NOMO-1 treated with DMSO at 0.1 percent for 48 hours (cell line): ENCODE measurements around the gene RPL29.

Experiments
- DNase-seq: peaks from one replicate; lab custom pipeline; 2025; ENCODE audit not compliant: unreplicated experiment; lab: John Stamatoyannopoulos, UW

The RPL29 gene

DNA sequence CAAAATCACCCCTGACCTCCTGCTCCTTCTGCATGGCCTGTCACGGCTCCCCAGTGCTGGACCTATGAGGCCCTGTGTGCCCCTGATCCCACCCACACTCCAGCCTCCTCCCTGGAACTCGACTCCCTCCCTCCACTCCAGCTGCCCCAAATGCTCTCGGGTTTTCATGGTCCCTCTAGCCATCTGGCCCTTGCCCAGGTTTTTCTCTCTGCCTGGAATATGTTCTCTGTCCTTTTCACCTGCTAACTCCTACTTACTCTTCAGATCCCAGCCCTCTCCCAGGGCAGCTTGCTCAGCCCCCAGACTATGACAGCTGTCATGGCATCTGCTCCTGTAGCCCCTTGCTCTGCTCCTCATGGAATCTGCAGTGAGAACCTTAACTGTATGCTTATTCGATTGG, 30.3 kb upstream of the RPL29 start:
- no peak for DNase-seq

DNA sequence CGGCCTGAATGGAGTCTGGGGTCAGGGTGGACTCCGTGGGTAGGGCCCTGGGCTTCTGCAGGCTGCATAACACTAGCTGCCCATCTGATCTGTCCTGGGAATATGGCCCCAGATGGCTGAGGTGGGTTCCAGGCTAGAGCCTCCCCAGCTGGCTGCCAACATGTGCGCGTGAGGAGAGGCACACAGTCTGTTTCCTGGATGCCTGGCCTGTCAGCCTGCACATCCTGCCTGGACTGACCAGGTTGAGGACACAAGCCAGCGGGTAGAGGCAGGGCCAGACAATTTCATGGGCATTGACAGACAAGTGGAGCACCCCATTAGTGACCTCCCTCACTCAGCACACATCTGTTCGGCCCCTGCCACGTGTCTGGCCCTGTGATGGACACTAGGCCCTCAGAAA, 29.8 kb upstream of the RPL29 start:
- DNase-seq = no peak

- no peak for DNase-seq
Observed at GRCh38 chr3:52024765-52025452, 29.2 kb upstream of the RPL29 start.

DNA sequence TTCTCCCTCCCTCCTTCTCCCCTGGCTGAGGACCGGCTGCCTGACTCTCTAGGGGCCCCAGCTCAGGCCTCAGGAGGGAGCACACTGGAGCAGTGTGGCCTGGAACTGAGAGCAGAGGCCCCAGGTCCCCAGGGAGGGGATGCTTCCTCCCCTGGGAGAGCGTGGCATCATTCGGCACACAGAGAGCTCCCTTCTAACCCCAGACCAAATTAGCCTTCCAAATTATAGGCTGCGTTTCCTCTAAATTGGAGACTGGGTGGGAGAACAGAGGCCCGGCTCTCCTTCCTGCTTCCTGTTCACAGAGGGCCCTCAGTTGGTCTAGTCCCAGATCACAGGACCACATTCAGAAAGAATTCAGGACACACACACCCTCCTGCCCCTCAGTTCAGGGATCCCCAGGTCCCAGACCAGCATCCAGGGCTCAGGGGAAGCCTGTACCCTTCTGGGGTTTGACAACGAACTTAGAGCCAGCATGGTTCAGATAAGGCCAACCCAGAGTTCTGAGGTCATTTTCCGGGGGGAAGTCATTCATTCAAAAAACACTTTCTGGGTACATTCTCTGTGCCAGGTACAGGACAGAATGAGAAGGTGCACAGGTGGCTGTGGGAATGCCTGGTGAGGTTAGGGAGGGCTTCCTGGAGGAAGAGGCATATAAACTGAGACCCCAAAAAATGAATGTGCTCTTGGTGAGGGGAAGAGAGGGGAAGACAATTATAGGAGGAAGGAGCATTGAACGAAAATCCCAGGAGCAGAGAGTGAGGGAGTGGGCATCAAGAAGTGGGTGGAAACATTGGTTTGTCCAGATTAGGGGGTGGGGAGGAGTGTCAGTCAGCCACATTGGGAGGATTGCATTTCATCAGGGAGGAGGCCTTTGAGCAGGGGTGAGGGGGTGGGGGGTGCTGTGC, 28.4 kb upstream of the RPL29 start:
- no peak for DNase-seq

GRCh38 chr3:52023101-52023770, 27.5 kb upstream of the RPL29 start:
- no peak for DNase-seq

DNA sequence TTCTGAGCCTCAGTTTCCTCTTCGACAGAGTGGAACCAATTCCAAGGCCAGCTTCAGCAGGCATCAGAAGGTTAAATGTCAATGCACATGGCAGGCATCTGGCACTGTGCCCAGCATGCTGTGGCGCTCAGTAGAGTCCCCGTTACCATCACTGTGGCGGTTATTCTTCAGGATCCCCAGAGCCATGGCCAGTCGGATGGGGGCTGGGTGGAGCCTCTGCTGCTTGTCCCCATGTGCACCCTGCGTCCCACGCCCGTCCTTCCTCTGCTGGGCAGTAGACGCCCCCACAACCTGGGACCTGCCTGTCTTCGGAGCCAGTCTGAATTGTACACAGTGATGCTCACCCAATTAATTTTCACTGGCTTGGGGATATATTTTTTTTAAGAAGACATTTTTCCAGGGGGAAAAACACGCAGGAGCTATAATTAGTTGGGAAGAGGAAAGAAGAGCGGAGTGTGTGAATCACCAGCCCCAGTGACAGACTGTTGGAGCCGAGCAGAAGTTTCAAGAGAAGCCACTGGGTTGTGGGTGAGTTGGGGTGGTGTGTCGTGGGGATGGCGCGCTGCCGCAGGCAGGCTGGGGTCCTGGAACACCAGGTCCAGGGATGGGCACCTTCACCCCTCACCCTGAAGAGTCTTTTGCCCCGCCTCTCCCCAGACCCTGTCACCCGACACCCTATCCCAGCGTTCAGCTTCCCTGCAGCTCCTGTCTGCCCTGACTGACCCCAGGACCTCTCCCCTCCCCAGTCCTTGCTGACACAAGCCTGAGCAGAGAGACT, 26.8 kb upstream of the RPL29 start:
- no peak for DNase-seq

DNA sequence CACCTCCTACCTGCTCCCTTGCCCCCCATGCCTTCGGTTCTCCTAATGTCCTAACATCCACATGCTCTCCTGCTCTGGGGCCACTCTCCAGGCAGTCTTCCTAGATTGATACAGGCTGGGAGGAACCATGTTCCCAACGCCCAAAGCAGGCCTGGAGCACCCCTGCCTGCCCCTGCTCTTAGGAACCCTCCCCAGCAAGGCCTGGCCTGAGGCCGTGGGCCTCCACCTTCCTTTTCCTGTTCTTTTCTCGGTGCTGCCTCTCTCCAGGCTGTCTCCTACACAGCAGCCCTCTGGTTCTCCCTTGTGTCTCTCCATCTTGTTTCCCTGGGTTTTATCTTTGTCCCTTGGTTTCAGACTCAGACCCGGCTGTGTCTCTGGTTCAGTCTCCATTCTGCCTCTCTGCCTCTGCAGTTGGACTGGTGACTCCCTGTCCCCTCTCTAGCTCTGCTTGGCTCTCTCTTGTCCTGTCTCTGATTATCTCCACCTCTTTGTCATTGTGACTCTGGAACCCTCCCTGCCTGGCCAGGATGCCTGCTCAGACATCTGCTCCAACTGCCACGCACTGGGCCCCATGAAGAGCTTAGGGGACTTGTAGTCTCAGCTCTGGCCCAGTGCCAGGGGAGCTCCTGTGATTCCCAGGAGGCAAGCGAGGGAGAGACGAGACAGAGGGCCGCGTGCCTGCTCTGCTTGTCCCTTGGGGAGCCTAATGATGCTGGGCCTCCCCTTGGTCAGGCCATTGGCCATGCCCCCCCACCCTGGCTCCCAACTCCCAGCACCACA, 26.0 kb upstream of the RPL29 start:
- no peak for DNase-seq

DNA sequence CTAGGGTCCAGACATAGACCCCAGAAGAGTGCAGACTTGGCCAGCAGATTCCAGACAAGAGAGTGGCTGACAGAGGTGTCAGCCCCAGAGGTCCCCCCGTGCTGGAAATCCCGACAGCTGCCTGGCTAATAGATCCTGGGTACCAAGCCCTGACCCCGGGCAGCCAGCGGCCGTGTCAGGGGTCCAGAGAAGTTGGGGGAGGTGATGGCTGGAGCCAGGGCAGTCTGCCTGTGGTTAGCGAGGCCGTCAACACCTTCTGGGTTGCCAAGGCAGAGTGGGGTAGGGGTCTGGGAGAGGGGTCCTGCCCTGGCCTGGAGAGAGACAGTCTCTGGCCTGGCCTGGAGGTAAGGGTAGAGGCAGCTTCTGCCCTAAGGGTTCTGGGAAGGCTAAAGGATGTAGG, 25.1 kb upstream of the RPL29 start:
- DNase-seq = no peak

- no peak for DNase-seq
Observed at GRCh38 chr3:52019352-52020080, 23.8 kb upstream of the RPL29 start.

GRCh38 chr3:52018319-52019000, 22.8 kb upstream of the RPL29 start:
- DNase-seq = no peak

- DNase-seq = no peak
Observed at GRCh38 chr3:52017586-52017985, 21.9 kb upstream of the RPL29 start.

- DNase-seq = no peak
Observed at GRCh38 chr3:52015438-52016228, 19.9 kb upstream of the RPL29 start.

DNA sequence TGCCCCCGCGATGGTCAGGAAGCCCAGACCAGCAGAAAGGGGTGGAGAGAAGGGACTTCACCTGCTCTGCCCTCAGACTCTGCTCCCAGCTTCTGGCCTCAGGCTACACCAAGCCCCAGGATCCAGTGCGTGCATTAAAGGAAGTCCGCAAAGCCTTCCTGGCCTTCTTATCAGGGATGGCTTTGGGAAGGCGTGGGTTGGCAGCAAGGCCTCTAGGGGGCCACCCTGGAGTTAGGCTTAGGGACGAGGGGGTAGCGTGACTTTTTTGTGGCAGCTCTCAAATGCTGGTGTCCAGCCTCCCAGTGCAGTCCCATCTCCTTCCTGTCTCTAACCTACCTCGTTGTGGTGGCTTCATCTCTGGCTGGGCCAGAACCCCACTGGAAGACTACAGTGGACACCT, 18.9 kb upstream of the RPL29 start:
- no peak for DNase-seq

- no peak for DNase-seq
Observed at GRCh38 chr3:52013802-52014598, 18.3 kb upstream of the RPL29 start.

DNA sequence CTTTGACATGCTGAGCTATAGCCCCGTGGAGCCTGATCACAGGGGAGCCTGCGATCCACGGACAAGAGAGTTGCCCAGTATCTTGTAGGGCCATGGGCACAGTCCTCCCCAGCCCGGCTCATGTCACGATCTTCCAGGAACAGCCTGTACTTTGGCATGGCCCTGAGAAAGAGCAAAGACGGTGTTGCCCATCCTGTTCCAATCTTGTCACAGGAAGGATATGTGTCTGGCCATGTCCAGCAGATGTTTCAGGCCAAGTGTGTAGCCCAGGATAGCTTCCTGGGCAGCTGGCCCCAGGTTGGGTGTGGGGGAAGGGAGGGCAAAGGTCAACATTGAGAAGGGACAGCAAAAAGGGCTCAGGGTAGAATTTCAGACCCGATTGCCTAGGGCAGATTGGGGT, 17.0 kb upstream of the RPL29 start:
- no peak for DNase-seq

GRCh38 chr3:52010431-52010830, 14.7 kb upstream of the RPL29 start:
- DNase-seq = no peak

DNA sequence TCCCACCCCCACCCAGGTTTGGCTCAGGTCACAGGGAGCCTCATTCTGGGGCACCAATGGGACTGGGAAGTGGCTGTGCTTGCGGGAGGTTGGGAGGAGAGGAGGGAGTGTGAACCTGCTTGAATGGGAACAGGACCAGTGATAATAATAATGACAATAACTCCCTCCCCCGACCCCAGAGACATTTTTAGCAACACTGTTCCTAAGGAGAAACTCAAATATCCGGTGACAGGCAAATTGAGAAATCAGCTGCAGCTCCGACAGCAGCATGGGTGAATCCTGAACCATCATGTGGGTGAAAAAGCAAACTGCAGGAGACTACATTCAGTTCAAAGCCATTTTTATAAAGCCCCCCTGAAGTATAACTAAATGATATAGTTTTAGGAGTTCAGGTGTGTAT, 11.6 kb upstream of the RPL29 start:
- no peak for DNase-seq

DNA sequence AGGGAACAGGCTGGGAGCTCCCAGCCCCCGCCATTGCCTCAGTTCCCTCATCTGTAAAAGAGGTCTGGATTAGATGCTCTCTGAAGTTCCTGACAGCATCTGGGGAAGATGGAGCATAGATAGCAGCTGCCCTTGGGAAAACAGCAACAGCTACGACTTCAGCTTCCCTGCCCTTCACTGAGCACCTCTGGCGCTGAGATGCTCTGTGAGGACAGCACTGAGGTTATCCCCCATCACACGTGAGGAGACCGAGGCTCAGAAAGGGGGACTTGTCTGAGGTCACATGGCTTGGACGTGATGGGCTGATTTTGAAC, 11.1 kb upstream of the RPL29 start:
- no peak for DNase-seq
